H54 (cell line): Measurements from ENCODE around the gene RERGL.

Source experiments
- DNase-seq: peaks from one replicate; pipeline ENCODE4 v3.0.0; 2011; ENCODE audit warnings: low spot score, mixed read lengths; ENCODE audit not compliant: insufficient read length
- FAIRE-seq: peaks from 3 replicates; lab custom pipeline; 2011; peaks lifted over from hg19 to GRCh38; lab: Jason Lieb, UNC
- POLR2A ChIP-seq: IDR thresholded peaks from 2 replicates; pipeline ENCODE4 v1.6.1; 2011; ENCODE audit warnings: low read depth, mild to moderate bottlenecking, low read length

RERGL gene, protein sequence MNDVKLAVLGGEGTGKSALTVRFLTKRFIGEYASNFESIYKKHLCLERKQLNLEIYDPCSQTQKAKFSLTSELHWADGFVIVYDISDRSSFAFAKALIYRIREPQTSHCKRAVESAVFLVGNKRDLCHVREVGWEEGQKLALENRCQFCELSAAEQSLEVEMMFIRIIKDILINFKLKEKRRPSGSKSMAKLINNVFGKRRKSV

DNA sequence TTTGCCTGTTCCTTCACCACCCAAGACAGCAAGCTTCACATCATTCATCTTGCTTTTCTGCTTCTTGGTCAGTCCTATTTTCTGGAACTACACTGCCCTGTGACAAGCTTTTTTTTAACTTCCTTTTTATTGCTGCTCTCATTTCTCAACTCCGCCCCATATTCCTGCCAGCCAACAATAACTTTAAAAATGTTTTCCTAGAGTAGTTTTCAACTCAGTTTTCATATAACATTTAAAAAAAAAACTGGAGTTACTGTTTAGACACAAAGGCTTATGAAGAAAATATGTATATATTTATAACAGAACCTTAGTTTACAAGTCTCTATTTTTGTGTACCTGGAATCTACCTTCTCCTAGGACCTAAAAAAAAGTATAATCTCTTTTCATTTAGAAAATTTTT lies at the start of gene RERGL:
TSS of gene RERGL (minus strand) at position 101 of the 400 bp plus-strand sequence. CDS start at position 48, 53 bp downstream.
- DNase-seq, result no peak
- no peak for TF ChIP-seq POLR2A
- no peak for FAIRE-seq

DNA sequence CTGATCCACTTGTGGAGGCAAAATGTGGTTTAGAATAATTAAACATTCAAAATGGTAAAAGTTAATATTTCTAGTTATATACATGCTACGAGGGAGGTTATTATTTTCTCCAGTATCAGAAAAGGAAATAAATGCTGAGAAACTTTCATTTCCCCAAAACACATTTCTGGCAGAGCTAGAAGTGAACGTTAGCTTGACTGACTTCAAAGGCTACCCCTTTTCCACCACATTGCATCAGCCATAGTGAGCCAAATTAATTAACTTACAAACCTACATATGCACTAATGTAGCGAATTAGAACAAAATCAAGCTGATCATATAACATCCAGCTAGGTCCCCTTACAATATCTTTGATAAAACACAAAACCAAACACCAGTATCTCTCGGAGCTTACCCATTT lies 49.3 kb upstream of the RERGL start:
- no peak for TF ChIP-seq POLR2A
- FAIRE-seq, result no peak
- no peak for DNase-seq

DNA sequence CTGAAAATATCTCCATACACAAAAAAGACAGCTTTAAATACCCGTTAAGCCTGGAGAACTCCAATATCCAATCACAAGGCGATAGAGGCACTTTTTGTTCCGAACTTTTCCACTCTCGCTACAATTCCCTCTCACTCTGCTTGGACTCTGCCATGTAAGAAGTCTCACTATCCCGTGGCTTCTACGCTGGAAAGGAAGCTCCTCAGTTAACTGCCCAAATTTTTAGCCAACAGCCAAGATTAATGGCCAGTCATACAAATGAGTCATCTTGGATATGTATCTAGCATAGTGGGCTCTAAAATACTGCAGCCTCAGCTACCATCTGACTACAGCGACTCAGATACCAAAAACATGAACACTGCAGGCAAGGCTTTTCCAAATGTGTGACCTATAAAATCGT lies 45.5 kb upstream of the RERGL start:
- peak; percentile 84 for FAIRE-seq
- no peak for TF ChIP-seq POLR2A
- no peak for DNase-seq

DNA sequence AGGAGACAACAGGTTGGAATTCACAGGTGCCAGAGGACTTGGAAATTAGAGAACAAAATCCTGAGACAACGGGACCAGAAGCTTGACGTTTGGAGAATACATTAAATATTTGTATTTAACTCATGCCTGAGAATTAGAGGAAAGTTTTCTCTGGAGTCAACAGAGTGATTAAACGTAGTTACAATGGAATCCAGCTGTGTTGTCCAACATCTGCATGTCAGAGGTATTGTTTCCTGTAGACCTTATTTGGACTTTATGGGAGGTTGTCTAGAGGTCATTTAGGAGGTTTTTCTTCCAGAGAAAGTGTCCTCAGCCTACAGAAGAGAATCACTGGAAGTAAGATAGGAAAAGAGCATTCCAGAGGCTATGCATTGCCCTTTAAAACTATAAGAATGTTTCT lies 45.1 kb upstream of the RERGL start:
- TF ChIP-seq POLR2A, result no peak

DNA sequence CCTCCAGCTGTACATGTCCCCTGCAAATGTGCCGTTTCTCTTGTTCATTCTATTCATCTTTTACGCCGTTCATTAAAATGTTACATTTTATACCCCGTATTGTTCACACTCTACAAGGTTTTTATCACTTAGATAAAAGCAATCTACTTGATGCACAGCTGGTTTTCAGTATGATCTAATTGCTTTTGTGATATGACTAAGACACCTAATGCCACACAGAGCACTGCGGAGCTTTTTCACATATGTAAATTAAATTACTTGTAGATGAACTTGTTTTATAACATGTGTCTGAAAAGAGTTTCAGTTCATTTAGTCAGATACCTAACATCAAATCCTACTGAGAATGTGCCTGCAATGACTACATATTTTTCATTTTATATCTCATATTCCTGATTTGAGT lies 40.9 kb upstream of the RERGL start:
- FAIRE-seq (no peak), DNase-seq (no peak)
- no peak for TF ChIP-seq POLR2A

More for the DNA sequence above, 45.1 kb upstream of the RERGL start:
- DNase-seq, result no peak
- FAIRE-seq, result no peak

DNA sequence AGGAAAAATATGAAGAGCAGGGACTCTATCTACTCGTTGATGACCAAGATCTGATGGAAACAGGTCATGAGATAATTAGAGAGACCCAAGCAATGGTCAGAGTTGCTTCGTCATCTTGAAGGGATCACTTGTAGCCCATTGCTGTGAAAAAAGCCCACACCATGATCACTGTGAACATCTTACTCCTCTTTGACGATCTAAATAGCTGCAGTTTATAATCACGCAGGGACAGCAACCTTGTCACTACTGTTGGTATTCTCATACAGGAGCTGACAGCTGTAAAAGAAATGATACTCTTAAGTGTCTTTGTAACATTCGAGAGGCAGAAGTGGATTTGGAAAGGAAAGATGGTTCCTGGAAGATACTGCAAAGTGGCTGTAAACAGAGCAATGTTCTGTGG lies 33.7 kb upstream of the RERGL start:
- no peak for FAIRE-seq
- no peak for TF ChIP-seq POLR2A
- DNase-seq, result no peak

DNA sequence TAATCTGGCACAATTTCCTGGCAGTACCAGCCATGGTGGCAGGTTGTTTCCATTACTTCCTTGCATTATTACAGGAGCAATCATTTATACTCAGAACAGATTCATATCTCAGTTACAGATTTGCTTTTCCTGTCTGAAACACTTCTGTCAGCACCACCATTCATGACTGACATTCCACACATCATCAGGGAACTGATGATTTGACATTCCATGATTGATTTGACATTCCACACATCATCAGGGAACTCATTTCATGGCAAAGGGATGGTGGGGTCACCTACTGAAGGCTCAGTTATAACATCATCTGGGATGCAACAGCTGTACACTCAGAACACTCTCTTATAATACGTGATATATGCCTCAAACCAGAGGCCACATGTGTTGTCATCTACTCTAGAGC lies 30.9 kb upstream of the RERGL start:
- FAIRE-seq (no peak), DNase-seq (no peak)
- no peak for TF ChIP-seq POLR2A

DNA sequence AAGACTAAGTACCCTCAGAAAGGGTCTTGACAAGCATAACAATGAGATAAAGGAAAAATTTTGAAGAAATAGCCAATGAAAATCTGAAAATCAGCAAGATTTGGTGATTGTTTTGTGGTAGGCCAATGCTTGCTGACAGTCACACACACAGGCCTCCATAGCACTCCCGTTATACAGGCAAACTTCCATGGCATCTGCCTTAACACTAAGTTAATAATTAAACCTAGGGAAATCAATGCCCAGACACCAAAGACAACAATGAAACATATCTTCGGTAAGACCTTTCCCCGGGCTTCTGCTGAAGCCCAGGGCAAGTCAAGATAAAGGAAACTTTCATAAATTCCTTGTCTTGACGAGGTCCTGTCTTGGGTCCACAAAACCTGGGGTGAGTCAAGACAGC lies 18.6 kb upstream of the RERGL start:
- TF ChIP-seq POLR2A, result no peak
- DNase-seq (no peak), FAIRE-seq (no peak)

DNA sequence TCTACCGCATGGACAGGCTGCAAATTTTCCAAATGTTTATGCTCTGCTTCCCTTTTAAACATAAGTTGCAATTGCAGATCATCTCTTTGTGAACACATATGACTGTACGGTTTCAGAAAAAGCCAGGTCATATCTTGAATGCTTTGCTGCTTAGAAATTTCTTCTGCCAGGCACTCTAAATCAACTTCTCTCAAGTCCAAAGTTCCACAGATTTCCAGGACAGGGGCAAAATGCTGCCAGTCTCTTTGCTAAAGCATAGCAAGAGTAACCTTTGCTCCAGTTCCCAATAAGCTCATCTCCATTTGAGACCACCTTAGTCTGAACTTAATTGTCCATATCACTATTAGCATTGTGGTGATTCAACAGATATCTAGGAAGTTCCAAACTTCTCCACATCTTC lies 13.6 kb upstream of the RERGL start:
- FAIRE-seq (no peak), DNase-seq (no peak)
- TF ChIP-seq POLR2A, result no peak

DNA sequence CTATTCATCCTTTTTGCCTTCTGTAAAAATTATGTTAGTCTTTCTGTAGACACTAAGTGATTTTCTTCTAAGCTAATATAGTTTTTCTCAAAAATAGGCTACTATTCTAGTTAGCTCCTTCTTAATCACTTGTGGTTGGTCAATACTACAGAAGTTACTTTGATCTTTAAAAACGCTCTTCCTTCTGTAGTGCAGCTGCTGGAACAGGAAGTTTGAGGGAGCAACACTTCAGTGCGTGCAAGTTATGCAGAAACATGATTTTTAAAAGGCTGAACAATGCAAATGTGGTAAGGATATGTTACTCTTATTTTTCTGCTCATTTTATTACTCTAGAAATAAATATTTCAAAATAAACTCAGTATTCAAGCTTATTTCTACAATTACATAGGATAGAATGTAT lies 11.1 kb upstream of the RERGL start:
- FAIRE-seq (no peak), DNase-seq (no peak)
- no peak for TF ChIP-seq POLR2A

DNA sequence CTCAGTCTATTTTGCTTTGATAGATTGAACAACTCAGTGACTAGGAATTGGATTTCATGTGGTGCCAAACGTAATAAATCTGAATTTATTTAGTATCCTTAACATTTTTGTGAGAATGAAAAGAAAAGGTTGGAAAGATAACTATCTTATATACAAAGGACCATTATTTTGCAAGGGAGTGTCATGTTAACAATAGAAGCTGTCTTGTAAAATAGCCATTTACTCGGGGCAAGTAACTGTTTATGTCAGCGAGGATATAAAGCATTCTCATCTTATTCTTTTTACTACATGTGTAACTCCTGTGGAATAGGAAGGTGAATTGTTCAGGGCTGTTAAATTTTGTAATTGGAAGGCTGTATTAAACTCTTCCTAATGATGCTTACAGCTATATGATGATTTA lies 5.9 kb downstream of the RERGL start:
- DNase-seq, result no peak
- TF ChIP-seq POLR2A, result no peak
- no peak for FAIRE-seq

DNA sequence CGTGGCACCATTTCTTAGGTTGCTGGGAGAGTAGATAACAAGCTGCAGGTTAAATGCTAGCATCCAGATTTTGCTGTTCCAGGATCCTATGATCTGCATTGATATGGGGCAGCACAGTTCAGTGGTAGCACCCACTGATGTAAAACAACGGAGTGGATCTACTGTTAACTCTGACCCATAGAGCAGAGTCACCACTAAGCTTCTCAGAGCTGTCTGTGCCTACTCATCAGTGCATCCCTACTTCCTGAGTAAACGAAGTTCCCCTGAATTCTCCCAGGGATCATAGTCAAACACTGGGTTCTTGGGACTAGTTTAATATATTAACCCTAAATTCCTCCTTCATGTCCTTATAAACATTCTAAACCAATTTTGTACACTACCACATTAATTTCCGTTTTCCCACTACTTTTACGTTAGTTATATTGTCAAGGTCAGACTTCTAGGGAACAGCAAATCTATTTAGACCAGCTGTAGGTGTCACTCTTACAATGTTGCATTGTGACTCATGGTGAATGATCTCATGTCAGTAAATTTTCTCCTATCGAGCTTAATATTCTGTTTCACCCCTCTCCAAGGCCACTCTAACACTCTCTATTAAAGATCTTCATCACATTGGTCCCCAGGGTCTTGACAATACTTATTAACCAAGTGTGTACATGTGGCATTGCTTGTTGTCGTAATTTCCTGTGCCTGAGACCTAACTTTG lies 10.3 kb downstream of the RERGL start:
- no peak for TF ChIP-seq POLR2A
- DNase-seq (no peak), FAIRE-seq (peak; percentile 27)

DNA sequence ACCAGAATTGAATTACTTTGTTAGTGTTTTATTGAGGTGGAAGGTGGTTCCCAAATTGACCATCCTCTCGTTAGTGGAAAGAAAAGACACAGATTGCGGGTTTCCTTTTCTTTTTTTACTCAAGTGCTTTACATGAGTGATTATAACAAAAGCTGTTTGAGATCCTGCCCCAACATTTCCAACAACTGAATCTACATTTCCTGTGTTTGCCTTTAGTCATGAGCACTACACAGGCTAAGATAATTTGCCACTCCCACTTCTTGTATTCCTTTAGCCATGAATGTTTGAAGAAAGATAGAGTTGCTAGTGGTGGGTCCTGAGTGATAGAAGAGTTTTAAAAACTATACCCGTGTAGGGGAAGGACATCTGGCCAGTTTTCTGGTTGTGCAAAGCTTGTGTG lies 16.0 kb downstream of the RERGL start:
- no peak for TF ChIP-seq POLR2A
- no peak for DNase-seq
- peak; percentile 55 for FAIRE-seq

DNA sequence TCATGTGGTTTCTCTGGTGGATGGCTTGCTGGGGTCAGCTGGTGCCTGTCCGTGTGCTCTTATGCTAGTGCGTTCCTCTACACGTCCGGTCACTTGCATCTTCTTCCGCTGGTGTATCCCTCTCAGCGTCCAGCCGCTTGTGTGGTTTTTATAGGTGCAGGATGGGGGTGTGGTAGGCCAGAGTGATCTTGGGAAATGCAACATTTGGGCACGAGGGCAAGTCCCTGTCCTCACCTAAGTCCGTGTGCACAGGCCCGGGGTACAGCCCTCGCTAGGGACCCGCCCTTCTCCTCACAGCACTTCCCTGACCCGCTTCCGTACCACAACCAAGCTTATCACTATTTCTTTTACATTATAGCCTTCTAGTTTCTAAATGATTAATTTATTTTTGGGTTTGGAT lies 17.3 kb downstream of the RERGL start:
- FAIRE-seq, result no peak
- no peak for DNase-seq
- no peak for TF ChIP-seq POLR2A

DNA sequence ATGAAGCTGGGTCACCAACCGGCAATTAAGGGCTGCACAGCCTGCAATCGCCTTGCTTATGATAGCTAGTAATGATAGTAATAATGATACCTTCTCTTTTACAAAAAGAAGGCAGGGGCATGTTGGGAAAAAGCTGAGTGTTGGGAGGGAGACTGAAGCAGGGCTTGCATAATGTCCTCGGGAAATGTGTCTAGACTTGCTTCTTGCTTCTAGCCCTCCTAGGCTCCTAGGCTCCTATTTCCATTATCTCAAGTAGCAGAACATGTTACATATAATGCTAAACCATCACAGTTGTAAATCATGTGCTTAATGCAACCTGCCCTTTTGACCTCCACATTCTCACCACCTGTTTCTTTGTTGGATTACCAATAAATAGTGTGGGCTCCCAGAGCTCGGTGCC lies 18.7 kb downstream of the RERGL start:
- no peak for TF ChIP-seq POLR2A
- FAIRE-seq (no peak), DNase-seq (no peak)
